ENCODE results near the gene SDS.

The SDS gene

GRCh38 chr12:113403435-113404415 is at the start of gene SDS:
Gene SDS, minus strand, starts transcription at chr12:113403887. Its CDS starts 4,179 bp downstream, at chr12:113399708.
- no peak for TF ChIP-seq CTCF (IDR thresholded peaks at IDR 0.05; ENCODE audit: insufficient read depth, low read length, poor library complexity, severe bottlenecking)
- Histone ChIP-seq H3K27me3 (replicated peaks; ENCODE audit: control insufficient read depth, insufficient read depth, low read length) (no peaks in the 10 kb centered on the region), H3K4me3 (replicated peaks; ENCODE audit: low read depth, low read length) (no peak within 1 kb of the TSS), H3K36me3 (ENCODE audit: control insufficient read depth, insufficient read depth, low read length) (no peaks in the 10 kb centered on the region)
- no peak for DNase-seq (ENCODE audit: extremely low read depth, insufficient read length)

GRCh38 chr12:113453330-113453729 is 49.6 kb upstream of the SDS start:
- TF ChIP-seq CTCF (IDR thresholded peaks at IDR 0.05; ENCODE audit: insufficient read depth, low read length, poor library complexity, severe bottlenecking), result no peak
- DNase-seq (ENCODE audit: extremely low read depth, insufficient read length), result no peak

GRCh38 chr12:113452458-113452857 is 48.8 kb upstream of the SDS start:
- Histone ChIP-seq H3K27me3 (replicated peaks; ENCODE audit: control insufficient read depth, insufficient read depth, low read length) (0 out of 2 replicates have a peak, but pooled peaks cover 1% of the 10 kb centered on the region), H3K36me3 (ENCODE audit: control insufficient read depth, insufficient read depth, low read length) (no peaks in the 10 kb centered on the region), H3K4me3 (replicated peaks; ENCODE audit: low read depth, low read length) (no peak overlapping the region)
- TF ChIP-seq CTCF (IDR thresholded peaks at IDR 0.05; ENCODE audit: insufficient read depth, low read length, poor library complexity, severe bottlenecking), result no peak
- no peak for DNase-seq (ENCODE audit: extremely low read depth, insufficient read length)

More at GRCh38 chr12:113453330-113453729, 49.6 kb upstream of the SDS start:
- no peaks in the 10 kb centered on the region for H3K36me3 ChIP-seq (ENCODE audit: control insufficient read depth, insufficient read depth, low read length)
- H3K27me3 ChIP-seq (replicated peaks; ENCODE audit: control insufficient read depth, insufficient read depth, low read length), result 0 out of 2 replicates have a peak, but pooled peaks cover 1% of the 10 kb centered on the region
- no peak overlapping the region for H3K4me3 ChIP-seq (replicated peaks; ENCODE audit: low read depth, low read length)

- no peaks in the 10 kb centered on the region for H3K36me3 ChIP-seq (ENCODE audit: control insufficient read depth, insufficient read depth, low read length)
- DNase-seq (ENCODE audit: extremely low read depth, insufficient read length), result no peak
- no peak overlapping the region for H3K4me3 ChIP-seq (replicated peaks; ENCODE audit: low read depth, low read length)
- 0 out of 2 replicates have a peak, but pooled peaks cover 1% of the 10 kb centered on the region for H3K27me3 ChIP-seq (replicated peaks; ENCODE audit: control insufficient read depth, insufficient read depth, low read length)
- no peak for TF ChIP-seq CTCF (IDR thresholded peaks at IDR 0.05; ENCODE audit: insufficient read depth, low read length, poor library complexity, severe bottlenecking)
Measured at GRCh38 chr12:113449839-113450238, 46.2 kb upstream of the SDS start.

GRCh38 chr12:113449299-113449698 is 45.6 kb upstream of the SDS start:
- DNase-seq (ENCODE audit: extremely low read depth, insufficient read length), result no peak
- TF ChIP-seq CTCF (IDR thresholded peaks at IDR 0.05; ENCODE audit: insufficient read depth, low read length, poor library complexity, severe bottlenecking), result no peak
- Histone ChIP-seq H3K27me3 (replicated peaks; ENCODE audit: control insufficient read depth, insufficient read depth, low read length) (0 out of 2 replicates have a peak, but pooled peaks cover 1% of the 10 kb centered on the region), H3K4me3 (replicated peaks; ENCODE audit: low read depth, low read length) (no peak overlapping the region), H3K36me3 (ENCODE audit: control insufficient read depth, insufficient read depth, low read length) (no peaks in the 10 kb centered on the region)
